ENCODE results near the gene SMCO1. TPM values are rescaled to one million over a fixed set of nuclear protein-coding genes. Genes with fewer than 3 reads are reported as not detected.

SMCO1 gene
- total and polyA plus RNA-seq, 2 donors (not counting 3 experiments of a cell fraction or from before 2014, with no cell fraction given), result not detected

- no TSS peak for BruUV-seq (replicated peaks)
- dilution Hi-C loops (cut with MboI; ENCODE audit: extremely low pct_ligation_motif_present, low sequenced_read_pairs) (no loop called here), intact Hi-C loops (cut with micrococcal nuclease) (no loop called here)
- peaks cover 0 to 2% of the 10 kb centered on the region in 2 experiments for H3K36me3 ChIP-seq (ENCODE audit: control insufficient read depth in 2 of 2, extremely low read depth in 1 of 2, insufficient read depth in 2 of 2, low read length in 2 of 2)
- H4K20me1 ChIP-seq (replicated peaks; ENCODE audit: control insufficient read depth, extremely low read depth, insufficient read depth, low read length), result peaks cover 6% of the 10 kb centered on the region
- TF ChIP-seq EZH2 (IDR thresholded peaks at IDR 0.05; ENCODE audit: borderline replicate concordance, low read depth, low read length, severe bottlenecking), result no peak
- TF ChIP-seq POLR2A (IDR thresholded peaks at IDR 0.05; ENCODE audit: low read depth, low read length), result no peak
- TF ChIP-seq CTCF (IDR thresholded peaks at IDR 0.05; ENCODE audit: extremely low read depth in 1 of 2, insufficient read depth in 1 of 2, low read depth in 1 of 2, low read length in 2 of 2), result no peak
- TF ChIP-seq MYC (IDR thresholded peaks at IDR 0.05; ENCODE audit: low read depth, low read length), result no peak
- TF ChIP-seq POLR2AphosphoS5 (IDR thresholded peaks at IDR 0.05; ENCODE audit: insufficient read depth, low read depth, low read length), result no peak
- TF ChIP-seq GATA2 (IDR thresholded peaks at IDR 0.05; ENCODE audit: insufficient read depth, insufficient read length, low read depth, low read length), result no peak
- TF ChIP-seq MAX (IDR thresholded peaks at IDR 0.05; ENCODE audit: insufficient read depth, insufficient read length), result no peak
- no peak for TF ChIP-seq JUN (IDR thresholded peaks at IDR 0.05; ENCODE audit: borderline replicate concordance, insufficient read depth, insufficient read length, low read depth)
- TF ChIP-seq FOS (IDR thresholded peaks at IDR 0.05; ENCODE audit: borderline replicate concordance, insufficient read depth, low read length), result no peak
- H3K27ac ChIP-seq (ENCODE audit: insufficient read depth, low read depth, low read length), result no peak overlapping the region
- no peak overlapping the region for H2AFZ ChIP-seq (ENCODE audit: low read depth, low read length)
- POLR2A ChIA-PET, result no interaction called here
- H3K79me2 ChIP-seq (ENCODE audit: control insufficient read depth, insufficient read depth, low read length), result peaks cover 94% of the 10 kb centered on the region
- CTCF ChIA-PET, result no interaction called here
- H3K4me3 ChIP-seq (replicated peaks in 1 of 3; ENCODE audit: insufficient read depth in 1 of 3, low read depth in 1 of 3, low read length in 3 of 3), result no peak overlapping the region
- H3K9me1 ChIP-seq (replicated peaks; ENCODE audit: control insufficient read depth, extremely low read depth, insufficient read depth, low read length), result no peaks in the 10 kb centered on the region
- no peaks in the 10 kb centered on the region for H3K27me3 ChIP-seq (ENCODE audit: control insufficient read depth in 2 of 2, insufficient read depth in 2 of 2, low read length in 2 of 2)
- no peak overlapping the region for H3K9ac ChIP-seq (replicated peaks; ENCODE audit: extremely low read depth, insufficient read depth, low read length)
- no peaks in the 10 kb centered on the region for H3K4me1 ChIP-seq (ENCODE audit: control insufficient read depth, extremely low read depth, insufficient read depth, low read length)
- no peaks in the 10 kb centered on the region for H3K9me3 ChIP-seq (replicated peaks; ENCODE audit: control insufficient read depth, insufficient read depth, low read length)
- DNase-seq (ENCODE audit: low read depth, low spot score) (no peak), FAIRE-seq (no peak)
- no peak overlapping the region for H3K4me2 ChIP-seq (ENCODE audit: insufficient read depth, low read length)
These were observed 21.9 kb downstream of the SMCO1 start for GRCh38 chr3:196493292-196493691.

Measured in endothelial cell of umbilical vein (primary cell).